NCI-H1436 (cell line): ENCODE results near the gene NCKAP5.
A peak's percentile ranks its signal among the peaks of the same experiment; 100 is the strongest.

Experiments used
- DNase-seq: peaks from one replicate; lab custom pipeline; 2025; lab: John Stamatoyannopoulos, UW

The NCKAP5 gene

DNA sequence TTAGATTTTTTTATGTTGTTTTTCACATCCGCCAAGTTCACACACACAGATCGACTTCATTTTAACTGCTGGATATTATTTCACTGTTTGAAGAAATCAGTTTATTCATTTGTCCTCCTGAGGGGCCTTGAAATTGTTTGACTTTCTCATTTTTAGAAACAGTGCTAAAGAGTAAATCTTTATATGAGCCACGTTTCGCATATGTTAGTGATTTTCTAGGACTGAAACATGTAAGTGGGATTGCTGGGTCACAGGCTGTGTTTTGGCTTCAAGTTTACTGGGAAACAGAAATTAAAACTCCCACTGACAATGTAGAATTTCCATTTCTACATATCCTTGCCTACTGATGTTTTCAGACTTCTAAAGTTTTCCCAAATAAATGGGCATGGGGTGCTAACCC lies 363.8 kb downstream of the NCKAP5 start:
- DNase-seq = no peak

DNA sequence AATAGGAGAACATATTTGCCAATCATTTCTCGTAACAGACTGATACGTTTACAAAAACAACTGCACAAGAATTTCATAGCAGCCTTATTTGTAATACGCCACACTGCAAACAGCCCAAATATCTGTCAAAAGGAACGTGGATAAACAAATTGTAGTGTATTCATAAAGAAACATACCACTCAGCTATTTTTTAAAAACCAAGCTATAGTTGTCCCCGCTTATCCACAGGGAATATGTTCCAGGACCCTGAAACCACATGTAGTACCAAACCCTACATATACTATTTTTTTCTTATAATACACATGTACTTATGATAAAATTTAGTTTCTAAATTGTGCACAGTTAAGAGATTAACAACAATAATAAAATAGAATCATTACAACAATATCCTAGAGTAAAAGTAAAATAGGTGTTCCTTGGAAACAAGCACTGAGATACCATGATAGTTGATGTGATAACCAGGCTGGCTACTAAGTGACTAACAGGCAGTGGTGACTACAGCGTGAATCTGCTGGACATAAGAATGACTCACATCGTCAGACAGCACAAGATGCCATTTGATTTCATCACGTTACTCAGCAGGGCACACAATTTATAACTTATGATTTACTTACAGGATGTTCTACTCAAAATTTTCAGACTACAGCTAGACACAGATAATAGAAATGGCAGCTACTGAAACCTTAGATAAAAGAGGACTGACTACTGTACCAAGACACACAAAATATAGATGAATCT lies 367.4 kb downstream of the NCKAP5 start:
- no peak for DNase-seq

DNA sequence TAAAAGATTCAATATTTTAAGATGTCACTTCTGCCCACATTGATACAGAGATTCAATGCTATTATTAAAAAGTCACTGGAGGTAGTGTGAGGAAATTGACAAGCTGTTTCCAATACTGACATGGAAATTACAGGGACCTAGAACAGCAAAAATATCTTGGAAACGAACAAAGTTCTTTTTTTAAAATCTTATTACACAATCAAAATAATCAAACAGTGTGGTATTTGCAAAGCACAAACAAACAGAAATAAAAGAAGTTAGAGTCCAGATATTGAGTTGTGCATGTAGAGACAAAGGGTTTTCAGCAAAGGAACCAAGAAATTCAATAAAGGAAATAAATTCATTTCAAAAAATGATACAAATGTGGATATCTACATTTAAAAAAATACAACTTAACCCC lies 369.6 kb downstream of the NCKAP5 start:
- DNase-seq = no peak

DNA sequence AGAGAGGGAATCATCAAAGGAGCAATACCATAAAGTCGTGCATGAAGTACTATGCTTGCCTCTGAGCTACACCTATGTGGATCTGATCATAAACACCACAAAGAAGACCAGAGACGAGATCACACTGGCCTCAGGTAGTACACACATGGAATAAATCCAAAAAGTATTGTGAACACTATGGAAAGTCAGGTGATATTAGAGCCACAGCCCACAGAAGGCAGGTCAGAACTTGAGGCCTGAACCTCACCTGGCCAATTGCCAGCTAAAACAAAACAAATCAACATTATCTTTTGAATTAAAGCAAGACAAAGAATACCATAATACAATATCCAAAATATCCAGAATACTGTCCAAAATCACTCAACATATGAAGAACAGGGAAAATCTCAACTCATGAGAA lies 371.1 kb downstream of the NCKAP5 start:
- DNase-seq = no peak

DNA sequence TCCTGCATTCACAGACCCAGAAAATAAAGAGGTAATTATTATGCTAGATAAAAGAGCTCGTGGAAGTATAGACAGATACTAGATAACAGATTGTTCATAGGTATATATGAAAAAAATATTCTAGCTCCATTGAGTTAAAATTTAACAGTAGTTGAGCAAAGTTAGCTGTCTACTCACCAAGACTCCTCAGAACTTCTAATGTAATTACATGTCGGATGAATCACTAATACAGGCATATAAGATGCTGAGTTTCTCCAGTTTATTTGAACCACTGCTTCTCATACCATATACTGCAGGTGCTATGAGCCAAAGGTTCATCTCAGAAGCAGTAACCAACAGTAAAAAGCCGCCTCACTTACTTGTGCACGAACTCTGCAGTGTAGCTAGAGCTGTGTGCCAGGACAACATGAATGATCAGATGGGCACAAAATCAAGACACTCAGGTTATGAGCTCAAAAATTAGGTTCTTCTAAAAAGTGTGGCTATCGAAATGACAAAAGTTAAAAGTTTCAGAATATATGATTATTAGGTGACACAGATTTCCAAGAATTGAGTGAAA lies 373.4 kb downstream of the NCKAP5 start:
- no peak for DNase-seq

DNA sequence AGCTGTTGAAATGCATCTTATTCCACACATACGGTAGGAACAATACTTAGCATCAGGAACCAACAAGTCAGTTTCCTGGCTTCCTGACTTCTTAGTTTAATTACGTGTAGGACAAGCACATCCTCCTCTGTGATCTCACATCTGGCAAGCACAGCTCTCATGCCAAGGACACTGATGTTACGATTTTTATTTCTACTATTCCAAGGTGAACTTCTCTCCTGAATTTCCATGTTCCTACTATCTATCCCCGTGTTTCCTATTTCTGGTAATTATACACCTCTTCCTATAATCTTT lies 374.0 kb downstream of the NCKAP5 start:
- DNase-seq = no peak

DNA sequence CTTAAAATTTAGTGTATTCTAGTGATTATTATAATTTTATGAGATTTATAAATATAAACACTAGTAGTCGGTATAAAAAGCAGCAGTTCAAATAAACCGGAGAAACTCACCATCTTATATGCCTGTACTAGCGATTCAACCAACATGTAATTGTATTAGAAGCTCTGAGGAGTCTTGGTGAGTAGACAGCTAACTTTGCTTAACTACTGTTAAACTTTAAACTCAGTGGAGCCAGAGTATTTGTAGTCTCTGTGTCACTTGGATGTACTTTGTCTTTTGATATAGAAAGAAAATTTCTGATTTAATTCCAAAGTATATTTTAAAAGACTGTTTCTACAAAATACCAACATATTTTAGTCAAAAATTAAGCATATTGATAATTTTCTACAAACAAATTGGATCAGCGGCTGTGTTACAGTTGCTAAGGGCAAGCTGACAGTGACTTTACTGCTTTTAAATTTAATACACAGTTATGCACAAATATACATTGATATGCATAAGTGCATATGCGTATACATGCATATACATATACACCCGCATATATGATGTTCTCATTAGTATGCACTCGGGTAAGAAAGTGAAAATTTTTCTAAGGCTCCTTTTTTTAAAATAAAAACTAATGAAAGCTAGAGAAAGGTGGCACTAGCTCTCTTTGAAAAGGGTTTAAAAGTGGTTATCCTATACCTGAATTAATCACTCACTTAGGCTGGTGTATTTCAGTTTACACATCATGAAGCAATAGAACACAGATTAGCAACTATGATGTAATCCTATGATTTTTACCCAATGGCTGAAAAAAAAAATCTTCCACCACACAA lies 374.5 kb downstream of the NCKAP5 start:
- DNase-seq = no peak

DNA sequence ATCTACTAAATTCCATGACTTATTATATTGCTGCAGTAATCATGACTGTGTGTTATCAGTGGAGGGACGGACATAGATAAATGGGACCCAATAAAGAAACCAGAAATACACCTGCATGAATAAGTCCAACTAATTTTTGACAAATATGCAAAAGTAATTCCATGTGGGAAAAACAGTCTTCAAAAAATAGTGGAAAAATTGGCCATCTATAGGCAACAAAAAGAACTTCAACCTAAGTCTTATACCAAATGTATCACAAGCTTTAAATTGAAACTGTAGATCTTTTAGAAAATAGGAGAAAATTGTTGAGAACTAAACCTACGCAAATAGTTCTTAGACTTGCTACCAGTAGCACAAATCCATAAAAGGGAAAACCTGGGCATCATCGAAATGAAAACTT lies 376.2 kb downstream of the NCKAP5 start:
- no peak for DNase-seq

DNA sequence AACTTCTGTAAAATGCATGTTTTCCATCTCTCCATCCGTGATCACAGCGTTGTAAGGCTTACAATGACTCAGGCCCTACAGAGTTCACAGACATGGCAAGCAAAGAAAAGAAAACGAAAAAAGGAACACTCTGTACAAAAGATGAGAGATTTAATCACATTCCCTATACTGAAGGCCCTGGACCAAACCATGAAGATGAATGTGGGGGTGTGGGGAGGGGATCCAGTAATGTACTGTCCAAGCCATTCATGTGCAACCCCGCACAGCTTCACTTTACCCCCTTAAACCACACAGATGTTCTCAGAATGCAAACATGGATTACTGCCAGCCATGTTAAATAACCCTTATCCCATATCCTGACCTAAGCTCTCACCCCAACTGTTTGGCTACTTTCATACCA lies 391.1 kb downstream of the NCKAP5 start:
- no peak for DNase-seq

DNA sequence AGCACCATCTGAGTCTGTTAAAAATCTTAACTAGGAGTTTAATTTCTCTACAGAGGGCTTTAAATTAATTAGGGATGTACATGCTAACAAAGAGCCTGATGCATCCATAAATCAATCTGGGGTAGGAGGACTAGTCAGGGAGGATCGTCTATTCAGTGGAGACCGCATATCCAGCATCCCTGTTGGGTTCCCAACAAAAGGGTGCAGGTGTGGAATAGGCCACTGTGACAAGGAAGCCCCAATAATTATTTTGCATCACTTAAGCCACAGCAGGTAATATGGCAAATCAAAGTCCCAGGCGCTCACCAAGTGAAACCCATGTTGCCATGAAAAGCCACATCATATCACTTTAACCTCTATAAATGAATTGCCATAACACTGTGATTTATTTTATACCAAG lies 392.3 kb downstream of the NCKAP5 start:
- no peak for DNase-seq

DNA sequence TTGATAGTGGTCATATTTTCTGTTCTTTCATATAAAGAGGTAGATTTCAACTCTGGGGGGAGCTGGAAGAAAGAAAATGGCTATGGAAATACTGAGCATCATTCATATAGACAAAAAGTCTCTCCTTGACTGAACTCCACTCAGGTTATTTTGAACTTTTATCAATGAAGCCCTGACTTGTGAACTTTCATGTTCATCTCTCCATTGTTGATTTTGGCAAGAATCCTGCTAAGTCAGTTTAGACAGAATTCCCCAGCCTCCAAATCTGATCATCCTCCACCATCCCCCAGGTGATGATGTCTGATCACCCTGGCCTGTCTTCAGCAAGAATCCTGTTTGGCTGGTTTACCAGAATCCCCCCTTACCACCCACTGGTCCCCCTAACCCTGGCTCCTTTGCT lies 395.0 kb downstream of the NCKAP5 start:
- no peak for DNase-seq

DNA sequence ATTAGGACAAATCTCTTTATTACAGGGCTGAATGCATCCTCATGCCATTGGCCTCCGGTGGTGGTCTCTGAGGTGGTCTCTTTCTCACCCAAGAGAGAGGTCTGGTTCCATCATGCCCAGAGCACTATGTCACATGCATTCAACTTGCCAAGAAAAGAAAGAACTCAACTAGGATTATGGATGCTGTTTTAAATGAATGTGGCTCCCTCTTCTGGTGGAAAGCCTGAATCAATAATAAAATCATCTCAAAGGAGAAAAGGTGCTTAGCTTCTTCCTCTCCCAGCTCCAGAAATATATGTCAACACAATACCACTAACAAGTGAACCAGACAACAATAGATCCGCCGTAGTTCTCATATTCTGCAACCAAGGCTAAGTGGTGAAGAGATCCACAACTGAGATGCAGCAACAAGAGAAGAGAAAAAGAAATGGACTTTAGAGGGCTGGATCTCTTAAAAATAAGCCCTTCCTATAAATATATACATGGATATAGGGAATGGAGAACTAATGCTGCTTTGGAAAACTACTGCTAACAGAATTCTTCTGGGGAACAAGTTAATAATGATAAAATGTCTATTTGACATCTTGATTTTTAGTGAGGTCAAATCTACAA lies 396.8 kb downstream of the NCKAP5 start:
- peak; percentile 71 for DNase-seq

DNA sequence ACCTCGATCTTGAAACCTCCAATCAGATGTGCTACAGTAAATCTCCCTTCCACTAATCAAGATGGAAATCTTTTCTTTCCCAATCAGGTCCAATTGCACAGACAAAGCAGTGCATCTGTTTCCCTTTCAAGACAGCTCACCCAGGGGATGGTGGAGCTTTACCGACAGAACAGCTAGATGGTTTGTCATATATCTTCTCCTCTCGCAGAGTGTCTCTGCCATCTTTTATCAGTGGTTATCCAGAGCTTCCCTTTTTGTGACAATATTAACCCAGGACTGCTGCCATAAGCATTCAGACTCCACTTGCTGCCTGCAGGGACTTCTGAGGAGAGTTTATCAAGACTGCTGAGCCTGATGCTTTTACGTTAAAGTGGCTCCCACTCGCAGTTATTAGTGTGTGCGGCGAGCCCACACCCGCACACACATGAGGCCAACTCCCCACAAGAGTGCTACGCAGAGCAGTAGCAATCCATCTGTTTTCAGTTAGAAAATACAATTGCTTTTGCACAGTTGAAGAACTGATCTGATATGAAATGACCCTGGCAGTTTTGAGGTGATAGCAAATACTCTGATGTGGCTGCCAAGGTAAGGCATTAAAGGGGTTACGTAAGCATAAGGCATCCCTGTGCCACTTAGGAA lies 398.9 kb downstream of the NCKAP5 start:
- no peak for DNase-seq

DNA sequence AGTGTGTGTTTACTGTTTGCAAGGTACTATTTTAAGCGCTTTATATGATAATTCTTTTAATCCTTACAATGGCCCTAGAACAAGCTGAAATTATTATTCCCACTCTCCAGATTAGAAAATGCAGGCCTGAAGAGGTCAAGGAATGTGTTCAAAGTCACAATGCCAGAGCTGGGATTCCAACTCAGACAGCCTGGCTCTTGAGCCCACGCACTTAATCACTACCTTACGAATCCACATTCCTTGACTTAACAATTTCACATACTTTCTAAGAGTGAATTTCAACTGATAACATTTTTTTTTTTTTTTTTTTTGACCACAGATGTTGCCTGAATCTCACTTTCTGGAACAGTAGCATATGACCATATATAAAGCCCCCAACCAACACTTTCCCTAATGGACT lies 400.3 kb downstream of the NCKAP5 start:
- no peak for DNase-seq

DNA sequence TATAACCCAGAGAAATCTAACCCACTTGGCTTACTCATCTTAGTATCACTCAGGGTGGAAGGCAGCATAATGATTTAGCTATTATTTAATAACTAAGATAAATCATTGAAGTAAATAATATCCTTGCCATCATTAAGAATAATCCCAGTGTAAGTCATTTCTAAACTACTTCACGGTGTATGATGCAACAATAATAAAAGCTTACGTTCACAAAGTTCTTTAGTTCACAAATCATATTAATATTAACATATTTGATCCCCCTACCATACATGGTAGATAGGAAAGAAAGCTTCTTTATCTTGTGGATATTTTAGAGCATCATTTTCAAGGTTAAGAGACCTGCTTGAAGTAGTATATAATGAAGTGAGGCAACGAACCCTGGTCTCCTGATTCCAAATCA lies 401.0 kb downstream of the NCKAP5 start:
- DNase-seq = no peak

DNA sequence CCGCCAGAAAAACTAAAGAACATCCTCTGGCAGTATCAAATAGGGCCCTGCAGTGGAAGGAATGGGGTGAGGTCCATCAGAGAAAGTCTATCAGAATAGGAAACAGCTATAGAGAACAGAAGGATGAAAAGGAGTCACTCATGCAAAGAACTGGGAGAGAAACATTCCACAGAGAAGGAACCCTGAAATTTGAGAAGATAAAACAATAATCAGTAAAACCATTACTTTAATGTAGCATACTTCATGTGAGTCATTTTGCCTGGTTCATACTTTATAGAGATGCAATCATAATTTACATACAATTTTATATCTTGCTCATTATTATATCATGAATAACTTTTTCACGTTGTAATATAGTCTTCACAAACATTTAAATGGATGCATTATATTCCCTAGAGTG lies 402.2 kb downstream of the NCKAP5 start:
- DNase-seq = no peak

DNA sequence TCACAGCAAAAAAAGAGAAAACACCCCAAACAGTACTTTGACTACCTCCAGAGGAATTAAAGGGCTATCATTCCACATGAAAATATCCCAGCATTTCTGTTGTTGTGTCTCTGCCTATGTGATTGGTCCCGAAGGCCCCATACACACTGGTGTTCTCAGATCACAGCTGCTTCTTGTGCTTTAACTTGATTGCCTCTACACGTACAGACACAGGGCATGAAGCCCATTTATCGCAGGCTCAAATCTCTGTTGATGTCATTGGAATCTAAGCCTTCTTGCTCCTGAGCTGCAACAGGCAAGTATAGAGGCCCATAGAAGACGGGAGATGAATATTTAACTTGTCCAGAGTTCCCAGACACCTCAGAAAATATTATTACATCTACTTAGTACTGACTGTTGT lies 405.2 kb downstream of the NCKAP5 start:
- DNase-seq = no peak

DNA sequence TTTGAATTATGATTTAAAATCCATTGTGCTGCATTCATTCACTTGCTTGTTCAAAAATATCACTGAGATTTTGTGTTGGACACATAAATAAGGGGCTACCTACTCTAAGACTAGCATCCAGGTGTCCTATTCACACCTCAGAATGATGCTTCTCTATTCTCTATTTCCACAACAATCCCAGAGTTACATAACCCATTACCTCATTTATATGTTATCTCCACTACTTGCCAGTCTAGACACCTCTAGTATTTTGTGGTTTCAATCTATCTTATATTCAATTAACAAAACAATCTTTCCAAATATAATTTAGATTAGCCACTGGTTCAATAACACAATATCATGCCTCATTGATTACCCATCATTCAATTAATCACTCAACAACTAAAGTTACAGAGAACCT lies 409.8 kb downstream of the NCKAP5 start:
- no peak for DNase-seq

DNA sequence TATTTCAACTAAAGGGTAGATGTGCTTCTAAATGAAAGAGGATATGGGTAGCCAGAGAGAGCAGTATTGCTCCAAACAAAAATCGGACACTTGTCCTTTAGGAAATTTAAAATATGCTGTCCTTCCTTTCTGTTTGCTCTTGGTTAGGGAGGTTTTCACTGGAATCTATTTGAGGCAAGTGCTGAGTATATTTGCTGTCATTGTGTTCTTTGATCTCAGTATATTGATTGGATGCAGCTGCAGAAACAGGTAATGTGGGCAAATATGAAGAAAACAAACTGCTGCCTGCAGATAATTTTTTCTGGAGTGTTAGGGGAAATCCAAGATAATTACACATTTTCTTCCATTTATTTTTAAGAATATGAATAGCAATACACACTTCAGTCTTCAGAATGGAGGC lies 410.2 kb downstream of the NCKAP5 start:
- no peak for DNase-seq

DNA sequence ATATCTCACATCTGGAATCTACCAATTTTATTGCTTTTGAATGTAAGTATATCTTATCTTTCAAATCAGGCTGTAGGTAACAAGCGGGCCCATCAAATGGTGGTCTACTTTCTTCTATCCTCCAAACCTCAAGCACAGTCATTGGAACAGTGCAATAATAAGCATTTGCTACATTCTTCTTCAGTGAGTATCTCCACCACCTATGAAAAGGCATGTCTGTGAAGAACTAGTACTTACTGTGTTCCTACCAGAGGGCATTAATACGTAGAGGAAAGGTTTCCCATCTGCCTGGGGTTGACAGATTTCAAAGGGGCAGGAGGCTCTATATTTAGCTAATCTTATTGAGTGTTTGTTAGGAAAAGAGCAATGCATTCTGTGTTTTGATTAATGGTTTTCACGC lies 411.1 kb downstream of the NCKAP5 start:
- no peak for DNase-seq

DNA sequence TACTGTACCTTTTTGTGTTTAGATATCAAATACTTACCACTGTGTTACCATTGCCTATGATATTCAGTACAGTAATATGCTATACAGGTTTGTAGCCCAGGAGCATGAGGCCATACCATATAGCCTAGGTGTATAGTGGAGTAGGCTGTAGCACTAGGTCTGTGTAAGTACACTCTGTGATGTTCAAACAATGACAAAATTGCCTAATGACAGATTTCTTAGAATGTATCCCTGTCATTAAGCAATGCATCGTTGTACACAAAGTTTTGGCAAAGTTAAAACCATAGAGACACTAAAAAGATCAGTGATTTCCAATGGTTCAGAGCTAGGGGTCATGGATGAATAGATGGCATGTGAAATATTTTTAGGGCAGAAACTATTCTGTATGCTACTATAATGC lies 415.5 kb downstream of the NCKAP5 start:
- no peak for DNase-seq

DNA sequence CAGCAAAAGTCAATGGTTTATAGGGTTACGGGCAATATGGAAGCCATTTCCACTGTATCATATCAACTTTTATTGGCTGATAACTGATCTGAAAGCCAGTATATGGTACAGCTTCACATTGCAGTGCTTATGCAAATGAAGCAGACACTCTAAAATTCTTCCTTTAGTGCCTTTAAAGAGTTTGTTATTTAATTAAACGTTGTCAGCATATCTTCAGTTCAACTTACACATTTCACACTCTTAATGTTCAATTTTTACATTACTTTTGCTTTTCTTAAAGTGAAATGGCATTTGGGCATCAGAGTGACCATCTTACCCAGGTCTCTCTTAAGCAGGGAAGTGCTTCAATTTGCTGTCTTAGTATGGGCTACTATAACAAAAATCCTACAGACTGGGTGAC lies 420.1 kb downstream of the NCKAP5 start:
- no peak for DNase-seq

DNA sequence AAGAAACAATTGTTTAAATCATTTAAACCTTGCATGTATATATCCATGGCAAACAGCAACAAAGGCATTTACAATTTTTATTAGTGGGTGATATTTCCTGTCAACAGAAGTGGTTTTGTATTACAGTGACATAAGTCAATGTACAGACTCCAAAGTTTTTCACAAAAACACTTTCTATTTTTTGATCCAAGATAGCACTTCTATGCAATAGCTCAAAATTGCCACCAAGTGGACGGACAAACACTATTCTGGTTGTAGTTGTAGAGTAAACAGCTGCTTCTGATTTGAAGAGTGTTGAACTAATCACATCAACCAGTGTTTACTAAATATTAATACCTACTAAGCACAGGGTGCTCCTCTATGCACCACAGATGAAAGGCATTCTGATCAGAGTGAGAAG lies 421.4 kb downstream of the NCKAP5 start:
- no peak for DNase-seq
